Left cardiac atrium (tissue), 4 donors: ENCODE results near the gene TLE6. TPM values are rescaled to one million over a fixed set of nuclear protein-coding genes. Genes with fewer than 3 reads are reported as not detected.

Experiments used
- ATAC-seq, 2 donors: fragments of 200-7000 bp; cut with Tn5 transposase; one replicate each; pipeline ENCODE4 v1.9.1; 2020; ENCODE audit warnings: mild to moderate bottlenecking in 2 of 2, moderate library complexity in 2 of 2
- DNase-seq: peaks from one replicate; pipeline ENCODE4 v3.0.0-alpha.2; 2020
- intact Hi-C, 2 donors: fragments of 100-400 bp; cut with DNase I; formaldehyde crosslinking; loops; one replicate each; pipeline versions ENCODE4 v1.14.1 to v1.15.1; 2022 to 2023
- total RNA-seq, 2 donors: library from RNA; stranded (reverse); fragmentation: NEBNext Ultra II Directional; extraction: Animal tissue kit (Norgen Biotek cat#: 25700); gene quantifications; one replicate each; pipeline ENCODE4 v1.2.1, GENCODE V29; 2021
- donor health status: DM: no; HTN: yes; CAD: no.
- donor health status: DM: no; HTN: yes; CAD: no; lungs with severe emphysema.
- donor health status: DM: yes; HTN: yes; CAD: no.
- donor health status: Dilated cardiomyopathy.

TLE6 gene
- total RNA-seq, 2 donors from 2014 or later: 0.65 to 1.9 TPM

- intact Hi-C loops: no loop called here
- DNase-seq: no peak
- no peak for ATAC-seq
These were observed 40.6 kb downstream of the TLE6 start for GRCh38 chr19:3017923-3018322.

- no peak for ATAC-seq
- intact Hi-C loops: no loop called here
- DNase-seq: no peak
These were observed 42.0 kb downstream of the TLE6 start for GRCh38 chr19:3019211-3019854.

- no peak for DNase-seq
- ATAC-seq: no peak
- intact Hi-C loops: no loop called here
These were observed 43.1 kb downstream of the TLE6 start for GRCh38 chr19:3020321-3020960.

GRCh38 chr19:3024509-3024869 is 47.1 kb downstream of the TLE6 start:
- ATAC-seq: no peak
- DNase-seq: no peak
- intact Hi-C loops: no loop called here

- ATAC-seq: no peak
These were observed 47.6 kb downstream of the TLE6 start for GRCh38 chr19:3024870-3025548.

GRCh38 chr19:3025549-3025886 is 48.2 kb downstream of the TLE6 start:
- DNase-seq (no peak), ATAC-seq (no peak)
- intact Hi-C loops: no loop called here

More at GRCh38 chr19:3024870-3025548, 47.6 kb downstream of the TLE6 start:
- intact Hi-C loops: no loop called here
- DNase-seq: no peak

GRCh38 chr19:3026768-3027167 is 49.4 kb downstream of the TLE6 start:
- no peak for ATAC-seq
- intact Hi-C loops: no loop called here
- DNase-seq: no peak

- no peak for DNase-seq
- no peak for ATAC-seq
- intact Hi-C loops: no loop called here
These were observed 49.9 kb downstream of the TLE6 start for GRCh38 chr19:3027292-3027691.

GRCh38 chr19:3027981-3028304 is 50.6 kb downstream of the TLE6 start:
- no peak for DNase-seq
- ATAC-seq: peak in 1 of 2 donors; percentile 8
- intact Hi-C loops: no loop called here

GRCh38 chr19:3028305-3029064 is 51.1 kb downstream of the TLE6 start:
- DNase-seq (no peak), ATAC-seq (peak; percentile 12 to 14)
- intact Hi-C loops: no loop called here

GRCh38 chr19:3029065-3029923 is 51.9 kb downstream of the TLE6 start, which contains the start of gene TLE2:
TSS of gene TLE2 (minus strand) at chr19:3029280. CDS start at chr19:3028904, 376 bp downstream.
- intact Hi-C loops: no loop called here

GRCh38 chr19:3031607-3031867 is 54.2 kb downstream of the TLE6 start:
- DNase-seq: no peak

More at GRCh38 chr19:3029065-3029923, 51.9 kb downstream of the TLE6 start, which contains the start of gene TLE2:
- peak; percentile 28 to 64 for ATAC-seq
- no peak for DNase-seq

GRCh38 chr19:3033595-3034405 is 56.4 kb downstream of the TLE6 start:
- intact Hi-C loops: loop anchor here (5.0 to 10.0 kb wide), 2 partner anchors 49 to 56 kb away; partner anchors contain the start of gene TLE6 (in 1 of the 2)
- no peak for ATAC-seq
- DNase-seq: no peak

More at GRCh38 chr19:3031607-3031867, 54.2 kb downstream of the TLE6 start:
- intact Hi-C loops: loop anchor here (5.0 to 10.0 kb wide), 2 partner anchors 47 to 54 kb away; partner anchors contain the start of gene TLE6 (in 1 of the 2)
- no peak for ATAC-seq

- no peak for DNase-seq
- intact Hi-C loops: loop anchor here (5.0 to 10.0 kb wide), 2 partner anchors 50 to 57 kb away; partner anchors contain the start of gene TLE6 (in 1 of the 2)
- no peak for ATAC-seq
These were observed 57.0 kb downstream of the TLE6 start for GRCh38 chr19:3034406-3034655.

GRCh38 chr19:3034656-3035541 is 57.5 kb downstream of the TLE6 start:
- ATAC-seq (peak; percentile 1 to 2), DNase-seq (no peak)
- intact Hi-C loops: loop anchor here (5.0 to 10.0 kb wide), 2 partner anchors 50 to 58 kb away; partner anchors contain the start of gene TLE6 (in 1 of the 2)

- ATAC-seq: peak; percentile 95 to 97
- DNase-seq: peak; percentile 99
- intact Hi-C loops: loop anchor here in 1 of 2 donors (10.0 kb wide), 1 partner anchor 51 kb away; no protein-coding TSS in a partner anchor
These were observed 58.3 kb downstream of the TLE6 start for GRCh38 chr19:3035542-3036118.
